H1 (cell line): ENCODE results near the gene CD40LG. TPM values are rescaled to one million over a fixed set of nuclear protein-coding genes. Genes with fewer than 3 reads are reported as not detected.

Source experiments
- CTCF ChIA-PET: fragments of 300-600 bp; sonication (Branson Sonifier 250); formaldehyde crosslinking; loops from one replicate; lab custom pipeline; 2021; ENCODE audit not compliant: partially characterized antibody; lab: Charles Lee
- POLR2A ChIA-PET: fragments of 300-600 bp; sonication (Branson Sonifier 250); formaldehyde crosslinking; loops from one replicate; lab custom pipeline; 2021; ENCODE audit warnings: inconsistent platforms; ENCODE audit not compliant: partially characterized antibody; lab: Charles Lee
- DNase-seq, 2 experiments: peaks; one replicate each; pipeline versions ENCODE4 v3.0.0 to v3.0.0-alpha.2; 2010 to 2022; ENCODE audit warnings: low spot score in 2 of 2, low read depth in 1 of 2, mixed read lengths in 1 of 2
- FAIRE-seq: peaks from 2 replicates; lab custom pipeline; 2011; peaks lifted over from hg19 to GRCh38; lab: Jason Lieb, UNC
- H2AFZ ChIP-seq: 2 replicates; pipeline ENCODE4 v1.8.1; 2012; ENCODE audit warnings: low read length, inconsistent platforms
- H2AK5ac ChIP-seq: 2 replicates; pipeline ENCODE4 v1.6.1; 2013; ENCODE audit warnings: low read depth, low read length
- H2BK120ac ChIP-seq: replicated peaks from 2 replicates; pipeline ENCODE3; 2013; ENCODE audit warnings: low read depth, low read length, inconsistent platforms
- H2BK12ac ChIP-seq: 2 replicates; pipeline ENCODE4 v1.6.1; 2013; ENCODE audit warnings: low read depth, low read length
- H2BK15ac ChIP-seq: 2 replicates; pipeline ENCODE4 v1.6.1; 2013; ENCODE audit warnings: low read length
- H2BK20ac ChIP-seq: 2 replicates; pipeline ENCODE4 v1.6.1; 2013; ENCODE audit warnings: low read length
- H2BK5ac ChIP-seq: 2 replicates; pipeline ENCODE4 v1.6.1; 2013; ENCODE audit warnings: low read depth, low read length
- H3K14ac ChIP-seq: 2 replicates; pipeline ENCODE4 v1.6.1; 2013; ENCODE audit warnings: inconsistent platforms; ENCODE audit not compliant: insufficient read length
- H3K18ac ChIP-seq: 2 replicates; pipeline ENCODE4 v1.6.1; 2013; ENCODE audit warnings: low read length; ENCODE audit errors: extremely low read depth
- H3K23ac ChIP-seq: 2 replicates; pipeline ENCODE4 v1.6.1; 2013; ENCODE audit warnings: inconsistent platforms; ENCODE audit not compliant: insufficient read length
- H3K23me2 ChIP-seq: 2 replicates; pipeline ENCODE4 v1.6.1; 2013; ENCODE audit warnings: low read depth, low read length
- H3K27ac ChIP-seq: 2 replicates; pipeline ENCODE4 v1.6.1; 2011; ENCODE audit warnings: low read depth, low read length, inconsistent platforms
- H3K27me3 ChIP-seq, 4 experiments: replicated peaks in 1 of 4; 1 replicate in 1 of 4; 2 replicates in 3 of 4; pipeline versions ENCODE4 v1.6.1 to v1.8.1; 2011 to 2013; ENCODE audit warnings: low read length in 3 of 4, mild to moderate bottlenecking in 3 of 4, inconsistent platforms in 2 of 4, mixed read lengths in 2 of 4, moderate library complexity in 1 of 4; ENCODE audit not compliant: control insufficient read depth in 3 of 4, insufficient read depth in 3 of 4; ENCODE audit errors: extremely low read depth in 1 of 4
- H3K36me3 ChIP-seq, 4 experiments: 2 replicates each; pipeline versions ENCODE4 v1.6.1 to v1.8.1; 2011 to 2013; ENCODE audit warnings: mild to moderate bottlenecking in 4 of 4, low read length in 3 of 4, moderate library complexity in 2 of 4, control low read depth in 1 of 4, inconsistent platforms in 1 of 4; ENCODE audit not compliant: insufficient read depth in 4 of 4, control insufficient read depth in 2 of 4
- H3K4ac ChIP-seq: replicated peaks from 2 replicates; pipeline ENCODE3; 2013; ENCODE audit warnings: low read length, low read depth, mixed read lengths, inconsistent platforms; ENCODE audit not compliant: insufficient read length
- H3K4me1 ChIP-seq, 4 experiments: replicated peaks in 1 of 4; 1 replicate in 1 of 4; 2 replicates in 3 of 4; pipeline versions ENCODE4 v1.6.1 to v1.8.1; 2011 to 2013; ENCODE audit warnings: low read length in 3 of 4, inconsistent platforms in 2 of 4, mixed read lengths in 1 of 4; ENCODE audit not compliant: insufficient read depth in 4 of 4, control insufficient read depth in 3 of 4
- H3K4me2 ChIP-seq, 2 experiments: 2 replicates each; pipeline versions ENCODE4 v1.6.1 to v1.8.1; 2011 to 2013; ENCODE audit warnings: low read depth in 2 of 2, low read length in 2 of 2, control low read depth in 1 of 2, inconsistent platforms in 1 of 2, mild to moderate bottlenecking in 1 of 2; ENCODE audit not compliant: insufficient read depth in 1 of 2
- H3K4me3 ChIP-seq, 4 experiments: fragments of 200-600, 300-600 bp in 1 of 4; sonication (generic), shearing (Covaris generic), sonication (Bioruptor Twin) in 1 of 4; 2 replicates each; pipeline versions ENCODE4 v1.5.1 to v1.8.1; 2011 to 2016; ENCODE audit warnings: low read length in 4 of 4, low read depth in 3 of 4, control low read depth in 2 of 4, inconsistent platforms in 2 of 4, mild to moderate bottlenecking in 2 of 4, mixed read lengths in 1 of 4, moderate library complexity in 1 of 4; ENCODE audit not compliant: insufficient read depth in 2 of 4; ENCODE audit errors: extremely low read depth in 1 of 4
- H3K56ac ChIP-seq: replicated peaks from 2 replicates; pipeline ENCODE3; 2013; ENCODE audit warnings: low read depth, mild to moderate bottlenecking, mixed read lengths, low read length, inconsistent platforms; ENCODE audit not compliant: insufficient read length
- H3K79me1 ChIP-seq: 2 replicates; pipeline ENCODE4 v1.6.1; 2013; ENCODE audit warnings: low read depth, low read length, control low read depth
- H3K79me2 ChIP-seq, 2 experiments: 2 replicates each; pipeline versions ENCODE4 v1.6.1 to v1.8.1; 2012 to 2013; ENCODE audit warnings: low read length in 2 of 2, mild to moderate bottlenecking in 2 of 2, inconsistent platforms in 1 of 2; ENCODE audit not compliant: insufficient read depth in 2 of 2, control insufficient read depth in 1 of 2
- H3K9ac ChIP-seq, 4 experiments: replicated peaks in 1 of 4; 1 replicate in 1 of 4; 2 replicates in 3 of 4; pipeline versions ENCODE4 v1.6.1 to v1.8.1; 2011 to 2013; ENCODE audit warnings: low read depth in 3 of 4, low read length in 3 of 4, control low read depth in 2 of 4, mild to moderate bottlenecking in 2 of 4, moderate library complexity in 2 of 4, inconsistent platforms in 1 of 4; ENCODE audit errors: extremely low read depth in 1 of 4
- H3K9me3 ChIP-seq, 2 experiments: 2 replicates each; pipeline versions ENCODE4 v1.6.1 to v1.8.1; 2012 to 2013; ENCODE audit warnings: mild to moderate bottlenecking in 2 of 2, moderate library complexity in 2 of 2, control low read depth in 1 of 2, inconsistent platforms in 1 of 2, low read depth in 1 of 2, low read length in 1 of 2, mixed read lengths in 1 of 2; ENCODE audit not compliant: insufficient read depth in 2 of 2
- H4K20me1 ChIP-seq, 2 experiments: replicated peaks in 1 of 2; 2 replicates each; pipeline versions ENCODE3 to v1.8.1; 2011 to 2013; ENCODE audit warnings: inconsistent platforms in 2 of 2, low read length in 2 of 2, mild to moderate bottlenecking in 1 of 2; ENCODE audit not compliant: insufficient read depth in 2 of 2, control insufficient read depth in 1 of 2
- H4K5ac ChIP-seq: 2 replicates; pipeline ENCODE4 v1.6.1; 2013; ENCODE audit warnings: low read length, low read depth, mixed read lengths, inconsistent platforms; ENCODE audit not compliant: insufficient read length
- H4K8ac ChIP-seq: 2 replicates; pipeline ENCODE4 v1.8.0; 2013; ENCODE audit warnings: mild to moderate bottlenecking, moderate library complexity, low read length, inconsistent platforms; ENCODE audit not compliant: insufficient read depth; ENCODE audit errors: extremely low read depth
- H4K91ac ChIP-seq: replicated peaks from 2 replicates; pipeline ENCODE3; 2013; ENCODE audit warnings: low read length, mixed read lengths, inconsistent platforms; ENCODE audit not compliant: insufficient read length
- BRCA1 ChIP-seq: IDR thresholded peaks from 2 replicates; pipeline ENCODE4 v1.6.1; 2012; ENCODE audit warnings: low read depth, low read length, improper control_type of control experiment
- EGR1 ChIP-seq: IDR thresholded peaks from 2 replicates; pipeline ENCODE4 v1.6.1; 2011; ENCODE audit warnings: low read depth, low read length, borderline replicate concordance
- PHF8 ChIP-seq: fragments of 200-600 bp; sonication (generic); conservative IDR thresholded peaks from 2 replicates; pipeline ENCODE4 v1.7.1; 2012; ENCODE audit warnings: low read depth, mild to moderate bottlenecking, inconsistent platforms, low read length, moderate library complexity
- SP1 ChIP-seq: IDR thresholded peaks from 2 replicates; pipeline ENCODE4 v1.6.1; 2011; ENCODE audit warnings: low read depth, low read length
- SUZ12 ChIP-seq: fragments of 200-600 bp; sonication (generic); IDR thresholded peaks from 2 replicates; pipeline ENCODE4 v1.6.1; 2012; ENCODE audit warnings: mild to moderate bottlenecking, inconsistent platforms, low read length, moderate library complexity, mixed read lengths
- WGBS, 2 experiments: shearing (Covaris generic) in 1 of 2; methylation state at CpG; one replicate each; pipeline versions ENCODE4 v1.1.6 to v1.1.7; 2013 to 2015; ENCODE audit warnings: low lambda C conversion rate in 2 of 2, mixed read lengths in 2 of 2, inconsistent platforms in 1 of 2, low coverage in 1 of 2, missing lambda C conversion rate in 1 of 2; ENCODE audit not compliant: insufficient replicate concordance in 2 of 2, insufficient coverage in 1 of 2, insufficient read length in 1 of 2; ENCODE audit errors: extremely low coverage in 1 of 2, missing lambda C conversion rate in 1 of 2; 5-methylcytosine and 5-hydroxymethylcytosine counted together
- polyA plus RNA-seq, 7 experiments: library from polyadenylated mRNA; depleted of rRNA in 3 of 7; stranded (reverse) in 5 of 7; unstranded in 2 of 7; fragments of >200 nt in 5 of 7; fragments of 200-250 nt in 2 of 7; gene quantifications; 1 replicate in 5 of 7; 2 replicates in 1 of 7; 4 replicates in 1 of 7; pipeline versions ENCODE4 v1.2.1 to v1.2.3, GENCODE V29; 2011 to 2013; ENCODE audit warnings: missing spikeins in 2 of 7, mixed read lengths in 2 of 7
- total RNA-seq: library from RNA; stranded (reverse); fragmentation: NEBNext Ultra II Directional; extraction: Animal tissue kit (Norgen Biotek cat#: 25700); gene quantifications from 2 replicates; pipeline ENCODE4 v1.2.1, GENCODE V29; 2021

CD40LG gene
- total and polyA plus RNA-seq, 2 of the 8 experiments (the other 6 are each of a cell fraction or from before 2014, with no cell fraction given), result not detected

DNA sequence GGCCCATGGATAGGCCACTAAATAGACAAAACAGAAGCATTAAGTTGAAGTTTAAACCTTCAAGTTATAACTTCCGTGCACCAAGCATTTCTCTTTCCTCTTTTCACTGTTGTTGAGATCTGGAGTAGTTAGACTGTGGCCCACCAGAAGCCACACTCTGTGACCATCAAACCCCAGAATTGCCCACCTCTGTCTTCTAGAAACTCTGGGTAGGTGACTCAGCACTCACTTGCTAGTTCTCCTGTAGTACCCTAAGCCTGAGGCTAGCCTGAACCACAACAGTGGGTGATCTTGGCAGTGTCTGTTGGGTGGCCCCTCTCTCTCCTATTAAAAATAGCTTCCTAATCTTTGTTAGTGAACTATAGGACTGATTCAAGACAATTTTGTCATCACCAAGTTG, 24.6 kb upstream of the CD40LG start:
- no peak overlapping the region for H3K14ac ChIP-seq

More for the DNA sequence above, 24.6 kb upstream of the CD40LG start:
- no peak overlapping the region for H4K91ac ChIP-seq
- no peak overlapping the region for H3K18ac ChIP-seq
- no peak overlapping the region for H4K8ac ChIP-seq
- no peak overlapping the region for H2AFZ ChIP-seq
- no peaks in the 10 kb centered on the region for H4K20me1 ChIP-seq
- no peak overlapping the region for H2BK15ac ChIP-seq
- no peak overlapping the region for H2BK12ac ChIP-seq
- no peak overlapping the region for H3K56ac ChIP-seq
- H2BK20ac ChIP-seq, result no peak overlapping the region
- no peak for DNase-seq
- WGBS, 2 experiments, result 67% methylated on average over 1 of the region's 1 CpG; no CpG with 5 or more reads in 1 of the 2 experiments
- no peak overlapping the region for H2AK5ac ChIP-seq
- H3K79me1 ChIP-seq, result no peaks in the 10 kb centered on the region
- H3K36me3 ChIP-seq, result no peaks in the 10 kb centered on the region
- no peak overlapping the region for H2BK5ac ChIP-seq
- CTCF ChIA-PET, result no interaction called here
- TF ChIP-seq EGR1 (no peak), BRCA1 (no peak), SP1 (no peak), PHF8 (no peak), SUZ12 (no peak)
- no peak for FAIRE-seq
- no peak overlapping the region for H3K27ac ChIP-seq
- no peak overlapping the region for H3K4ac ChIP-seq
- H4K5ac ChIP-seq, result no peak overlapping the region
- no peak overlapping the region for H3K9ac ChIP-seq
- no peaks in the 10 kb centered on the region for H3K4me1 ChIP-seq
- no peaks in the 10 kb centered on the region for H3K23me2 ChIP-seq
- H3K23ac ChIP-seq, result no peak overlapping the region
- H3K4me3 ChIP-seq, result no peak overlapping the region
- no peaks in the 10 kb centered on the region for H3K79me2 ChIP-seq
- no peak overlapping the region for H2BK120ac ChIP-seq
- no peaks in the 10 kb centered on the region for H3K27me3 ChIP-seq
- H3K4me2 ChIP-seq, result no peak overlapping the region
- H3K9me3 ChIP-seq, result no peaks in the 10 kb centered on the region
- POLR2A ChIA-PET, result no interaction called here
